Mucosa of descending colon (tissue), 3 donors: ENCODE results near the gene DENND5B. TPM values are rescaled to one million over a fixed set of nuclear protein-coding genes. Genes with fewer than 3 reads are reported as not detected.
"Not testable (repeated sequence)": the region's sequence is repeated elsewhere in the genome, so short reads cannot be mapped to it uniquely, and the experiment has no call there.

Experiments used
- ATAC-seq: fragments of 200-7000 bp; cut with Tn5 transposase; one replicate; pipeline ENCODE4 v1.9.1; 2020; ENCODE audit warnings: mild to moderate bottlenecking, moderate library complexity
- DNase-seq, 3 donors: peaks; one replicate each; pipeline ENCODE4 v3.0.0-alpha.2; 2020
- H3K36me3 ChIP-seq: fragments of 200-600 bp; one replicate; pipeline ENCODE4 v1.8.0; 2021; ENCODE audit warnings: low read depth, mild to moderate bottlenecking
- H3K4me1 ChIP-seq: fragments of 200-600 bp; one replicate; pipeline ENCODE4 v1.8.0; 2021; ENCODE audit warnings: low read depth, mild to moderate bottlenecking
- H3K4me3 ChIP-seq: fragments of 200-600 bp; one replicate; pipeline ENCODE4 v1.8.0; 2021; ENCODE audit warnings: mild to moderate bottlenecking
- H3K9me3 ChIP-seq: fragments of 200-600 bp; one replicate; pipeline ENCODE4 v1.8.0; 2021; ENCODE audit warnings: mild to moderate bottlenecking
- CTCF ChIP-seq: fragments of 200-600 bp; IDR thresholded peaks from one replicate; pipeline ENCODE4 v1.8.0; 2022; ENCODE audit warnings: antibody characterized with exemption, mild to moderate bottlenecking
- intact Hi-C, 2 donors: fragments of 100-400 bp; cut with DNase I in 1 of 2; cut with micrococcal nuclease in 1 of 2; formaldehyde crosslinking; loops; one replicate each; pipeline versions ENCODE4 v1.11.0 to v1.11.1; 2022; cut with DNase I, micrococcal nuclease
- total RNA-seq, 3 donors: library from RNA; stranded (reverse); fragmentation: NEBNext Ultra II Directional in 2 of 3; extraction: Animal tissue kit (Norgen Biotek cat#: 25700) in 2 of 3; gene quantifications; one replicate each; pipeline versions ENCODE4 v1.2.1 to v1.2.4, GENCODE V29; 2021 to 2023
- donor health status: DM: no; HTN: no; CAD: no; lungs with moderate emphysema.
- donor health status: DM: no; HTN: no; CAD: no.
- donor health status: DM: no; HTN: yes; CAD: no.

DENND5B gene
- total RNA-seq, 3 donors from 2014 or later: 10.4 to 20.3 (median 12.8) TPM

GRCh38 chr12:31479516-31480210 is 111.3 kb downstream of the DENND5B start:
- H3K9me3 ChIP-seq: no peaks in the 10 kb centered on the region
- TF ChIP-seq CTCF: no peak
- no peaks in the 10 kb centered on the region for H3K36me3 ChIP-seq
- no peaks in the 10 kb centered on the region for H3K4me1 ChIP-seq
- no peak overlapping the region for H3K4me3 ChIP-seq
- DNase-seq (no peak), ATAC-seq (no peak)
- intact Hi-C loops: no loop called here

- Histone ChIP-seq H3K4me1 (no peaks in the 10 kb centered on the region), H3K4me3 (no peak overlapping the region), H3K36me3 (no peaks in the 10 kb centered on the region), H3K9me3 (no peaks in the 10 kb centered on the region)
- DNase-seq (no peak), ATAC-seq (no peak)
- intact Hi-C loops: no loop called here
- TF ChIP-seq CTCF: no peak
Observed at GRCh38 chr12:31478898-31479297, 112.0 kb downstream of the DENND5B start.

GRCh38 chr12:31478425-31478824 is 112.5 kb downstream of the DENND5B start:
- no peak for DNase-seq
- intact Hi-C loops: no loop called here
- Histone ChIP-seq H3K36me3 (no peaks in the 10 kb centered on the region), H3K4me1 (no peaks in the 10 kb centered on the region), H3K9me3 (no peaks in the 10 kb centered on the region), H3K4me3 (no peak overlapping the region)
- ATAC-seq: no peak
- TF ChIP-seq CTCF: no peak

- intact Hi-C loops: no loop called here
- DNase-seq (no peak), ATAC-seq (no peak)
- H3K9me3 ChIP-seq: no peaks in the 10 kb centered on the region
- no peak overlapping the region for H3K4me3 ChIP-seq
- no peaks in the 10 kb centered on the region for H3K4me1 ChIP-seq
- H3K36me3 ChIP-seq: no peaks in the 10 kb centered on the region
- no peak for TF ChIP-seq CTCF
Observed at GRCh38 chr12:31477687-31478086, 113.2 kb downstream of the DENND5B start.

- no peak for ATAC-seq
- H3K9me3 ChIP-seq: no peaks in the 10 kb centered on the region
- no peaks in the 10 kb centered on the region for H3K4me1 ChIP-seq
- no peaks in the 10 kb centered on the region for H3K36me3 ChIP-seq
- no peak overlapping the region for H3K4me3 ChIP-seq
- TF ChIP-seq CTCF: no peak
- DNase-seq: no peak
- intact Hi-C loops: no loop called here
Observed at GRCh38 chr12:31476437-31476836, 114.5 kb downstream of the DENND5B start.

- H3K4me1 ChIP-seq, intact Hi-C loops, H3K9me3 ChIP-seq, H3K36me3 ChIP-seq, ATAC-seq, DNase-seq, H3K4me3 ChIP-seq: not testable (repeated sequence)
Observed at GRCh38 chr12:31475610-31476009, 115.3 kb downstream of the DENND5B start.
